ENCODE measurements around the gene TSNAX. TPM values are rescaled to one million over a fixed set of nuclear protein-coding genes. Genes with fewer than 3 reads are reported as not detected.
A peak's percentile ranks its signal among the peaks of the same experiment; 100 is the strongest.

The TSNAX gene
- total RNA-seq, 1 donor from 2014 or later, result 27.7 TPM

DNA sequence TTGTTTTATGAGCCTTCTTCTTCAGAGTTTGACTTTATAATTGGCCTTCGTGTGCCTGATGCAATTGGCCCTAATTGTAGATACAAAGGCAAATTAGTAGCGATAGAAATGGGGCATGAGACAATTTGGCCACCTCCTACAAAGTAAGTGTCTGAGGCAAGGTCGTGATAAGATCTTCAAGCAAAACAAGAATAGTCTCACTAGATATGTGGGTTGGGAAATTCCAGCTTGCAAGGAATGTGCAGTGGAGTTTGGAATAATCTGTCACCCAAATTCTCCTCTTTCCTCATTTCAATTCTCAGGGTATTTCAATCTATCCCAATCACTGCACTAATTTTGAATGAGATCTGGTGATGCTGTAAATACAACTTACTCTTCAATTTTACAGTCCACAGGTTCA is 11.4 kb upstream of the TSNAX start:
- H3K27ac ChIP-seq (ENCODE audit: low read depth, low read length), result no peak overlapping the region
- H3K36me3 ChIP-seq (ENCODE audit: control insufficient read depth in 3 of 3, insufficient read depth in 3 of 3, low read length in 3 of 3), result no peaks in the 10 kb centered on the region
- no peak overlapping the region for H3K4me3 ChIP-seq (ENCODE audit: low read length in 3 of 3)
- no peaks in the 10 kb centered on the region for H3K27me3 ChIP-seq (ENCODE audit: control insufficient read depth in 3 of 3, insufficient read depth in 3 of 3, low read length in 3 of 3)
- no peaks in the 10 kb centered on the region for H3K9me3 ChIP-seq (ENCODE audit: control insufficient read depth in 3 of 3, low read length in 3 of 3)
- no peaks in the 10 kb centered on the region for H3K4me1 ChIP-seq (ENCODE audit: control insufficient read depth in 3 of 3, insufficient read depth in 3 of 3, low read length in 3 of 3)
- H3K9ac ChIP-seq (ENCODE audit: low read depth in 1 of 3, low read length in 3 of 3), result no peak overlapping the region

DNA sequence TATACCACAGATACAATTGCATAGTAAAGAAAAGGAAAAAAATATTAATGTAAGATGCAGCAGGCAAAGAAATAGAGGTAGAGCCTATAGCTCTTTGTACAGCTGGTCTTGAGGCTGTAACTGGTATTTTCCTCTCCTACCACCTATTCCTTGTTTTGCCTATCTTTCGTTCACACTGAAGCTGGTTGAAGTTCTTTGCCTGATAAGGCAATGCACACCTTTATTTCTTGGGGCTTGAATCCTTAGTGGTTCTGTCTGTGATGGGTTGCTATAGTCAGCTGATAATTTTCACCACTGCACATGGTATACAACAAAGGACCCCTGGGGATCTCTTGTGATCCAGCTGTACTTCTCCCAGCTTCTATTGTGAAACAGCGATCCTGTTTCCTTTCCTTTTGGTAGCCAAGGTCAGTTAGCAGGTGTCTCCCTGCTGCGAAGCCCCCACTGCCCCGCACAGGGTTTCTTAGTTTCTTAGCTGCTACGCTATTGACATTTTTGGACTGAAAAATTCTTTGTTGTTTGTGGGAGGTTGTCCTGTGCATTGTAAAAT is 9.9 kb upstream of the TSNAX start:
- H3K4me3 ChIP-seq (ENCODE audit: low read length in 3 of 3), result no peak overlapping the region
- no peak overlapping the region for H3K9ac ChIP-seq (ENCODE audit: low read depth in 1 of 3, low read length in 3 of 3)
- H3K4me1 ChIP-seq (ENCODE audit: control insufficient read depth in 3 of 3, insufficient read depth in 3 of 3, low read length in 3 of 3), result no peaks in the 10 kb centered on the region
- H3K27me3 ChIP-seq (ENCODE audit: control insufficient read depth in 3 of 3, insufficient read depth in 3 of 3, low read length in 3 of 3), result no peaks in the 10 kb centered on the region
- H3K36me3 ChIP-seq (ENCODE audit: control insufficient read depth in 3 of 3, insufficient read depth in 3 of 3, low read length in 3 of 3), result no peaks in the 10 kb centered on the region
- no peaks in the 10 kb centered on the region for H3K9me3 ChIP-seq (ENCODE audit: control insufficient read depth in 3 of 3, low read length in 3 of 3)
- H3K27ac ChIP-seq (ENCODE audit: low read depth, low read length), result no peak overlapping the region

- Histone ChIP-seq H3K4me3 (ENCODE audit: low read length in 3 of 3) (no peak overlapping the region), H3K4me1 (ENCODE audit: control insufficient read depth in 3 of 3, insufficient read depth in 3 of 3, low read length in 3 of 3) (no peaks in the 10 kb centered on the region), H3K36me3 (ENCODE audit: control insufficient read depth in 3 of 3, insufficient read depth in 3 of 3, low read length in 3 of 3) (no peaks in the 10 kb centered on the region), H3K27ac (ENCODE audit: low read depth, low read length) (no peak overlapping the region), H3K9me3 (ENCODE audit: control insufficient read depth in 3 of 3, low read length in 3 of 3) (no peaks in the 10 kb centered on the region), H3K27me3 (ENCODE audit: control insufficient read depth in 3 of 3, insufficient read depth in 3 of 3, low read length in 3 of 3) (no peaks in the 10 kb centered on the region), H3K9ac (ENCODE audit: low read depth in 1 of 3, low read length in 3 of 3) (no peak overlapping the region)
These were observed 9.3 kb upstream of the TSNAX start for GRCh38 chr1:231519166-231519565.

GRCh38 chr1:231522038-231522437 is 6.4 kb upstream of the TSNAX start:
- H3K27ac ChIP-seq (ENCODE audit: low read depth, low read length), result no peak overlapping the region
- H3K4me3 ChIP-seq (ENCODE audit: low read length in 3 of 3), result no peak overlapping the region
- no peaks in the 10 kb centered on the region for H3K4me1 ChIP-seq (ENCODE audit: control insufficient read depth in 3 of 3, insufficient read depth in 3 of 3, low read length in 3 of 3)
- no peaks in the 10 kb centered on the region for H3K27me3 ChIP-seq (ENCODE audit: control insufficient read depth in 3 of 3, insufficient read depth in 3 of 3, low read length in 3 of 3)
- no peak overlapping the region for H3K9ac ChIP-seq (ENCODE audit: low read depth in 1 of 3, low read length in 3 of 3)
- H3K36me3 ChIP-seq (ENCODE audit: control insufficient read depth in 3 of 3, insufficient read depth in 3 of 3, low read length in 3 of 3), result no peaks in the 10 kb centered on the region
- H3K9me3 ChIP-seq (ENCODE audit: control insufficient read depth in 3 of 3, low read length in 3 of 3), result no peaks in the 10 kb centered on the region

DNA sequence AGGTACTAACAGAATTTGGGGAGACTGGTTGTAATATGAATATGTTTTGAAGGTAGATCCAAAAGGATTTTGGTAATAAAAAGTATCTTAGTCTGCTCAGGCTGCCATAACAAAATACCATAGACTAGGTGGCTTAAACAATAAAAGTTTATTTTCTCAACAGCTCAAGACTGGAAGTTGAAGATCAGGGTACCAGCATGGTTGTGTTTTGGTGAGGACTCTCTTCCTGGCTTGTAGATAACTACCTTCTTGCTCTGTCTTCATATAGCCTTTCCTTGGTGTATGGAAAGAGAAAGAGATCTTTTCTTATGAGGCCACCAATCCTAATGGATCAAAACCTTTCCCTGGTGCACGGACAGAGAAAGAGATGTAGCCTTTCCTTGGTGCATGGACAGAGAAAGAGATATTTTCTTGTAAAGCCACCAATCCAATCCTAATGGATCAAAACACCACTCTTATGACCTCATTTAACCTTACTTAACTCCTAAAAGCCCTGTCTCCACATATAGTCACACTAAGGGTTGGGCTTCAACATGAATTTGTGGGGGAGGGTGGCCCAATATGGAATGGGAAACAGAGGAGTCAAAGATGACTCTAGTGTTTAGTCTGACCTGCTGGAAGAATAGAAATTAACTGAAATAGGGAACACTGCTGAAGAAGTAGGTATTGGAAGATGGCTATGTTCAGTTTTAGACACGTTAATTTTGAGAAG is 5.4 kb upstream of the TSNAX start:
- no peak overlapping the region for H3K9ac ChIP-seq (ENCODE audit: low read depth in 1 of 3, low read length in 3 of 3)
- H3K27me3 ChIP-seq (ENCODE audit: control insufficient read depth in 3 of 3, insufficient read depth in 3 of 3, low read length in 3 of 3), result no peaks in the 10 kb centered on the region
- H3K9me3 ChIP-seq (ENCODE audit: control insufficient read depth in 3 of 3, low read length in 3 of 3), result no peaks in the 10 kb centered on the region
- no peak overlapping the region for H3K4me3 ChIP-seq (ENCODE audit: low read length in 3 of 3)
- no peak overlapping the region for H3K27ac ChIP-seq (ENCODE audit: low read depth, low read length)
- no peaks in the 10 kb centered on the region for H3K36me3 ChIP-seq (ENCODE audit: control insufficient read depth in 3 of 3, insufficient read depth in 3 of 3, low read length in 3 of 3)
- H3K4me1 ChIP-seq (ENCODE audit: control insufficient read depth in 3 of 3, insufficient read depth in 3 of 3, low read length in 3 of 3), result peaks cover 6 to 8% (median 7%) of the 10 kb centered on the region in 3 donors

GRCh38 chr1:231523816-231524215 is 4.7 kb upstream of the TSNAX start:
- no peaks in the 10 kb centered on the region for H3K36me3 ChIP-seq (ENCODE audit: control insufficient read depth in 3 of 3, insufficient read depth in 3 of 3, low read length in 3 of 3)
- peaks cover 6 to 8% (median 7%) of the 10 kb centered on the region in 3 donors for H3K4me1 ChIP-seq (ENCODE audit: control insufficient read depth in 3 of 3, insufficient read depth in 3 of 3, low read length in 3 of 3)
- no peaks in the 10 kb centered on the region for H3K27me3 ChIP-seq (ENCODE audit: control insufficient read depth in 3 of 3, insufficient read depth in 3 of 3, low read length in 3 of 3)
- H3K4me3 ChIP-seq (ENCODE audit: low read length in 3 of 3), result no peak overlapping the region
- no peak overlapping the region for H3K9ac ChIP-seq (ENCODE audit: low read depth in 1 of 3, low read length in 3 of 3)
- no peaks in the 10 kb centered on the region for H3K9me3 ChIP-seq (ENCODE audit: control insufficient read depth in 3 of 3, low read length in 3 of 3)
- no peak overlapping the region for H3K27ac ChIP-seq (ENCODE audit: low read depth, low read length)

- Histone ChIP-seq H3K4me3 (ENCODE audit: low read length in 3 of 3) (no peak overlapping the region), H3K27ac (ENCODE audit: low read depth, low read length) (no peak overlapping the region), H3K4me1 (ENCODE audit: control insufficient read depth in 3 of 3, insufficient read depth in 3 of 3, low read length in 3 of 3) (peaks cover 18 to 23% (median 22%) of the 10 kb centered on the region in 3 donors), H3K9ac (ENCODE audit: low read depth in 1 of 3, low read length in 3 of 3) (no peak overlapping the region), H3K27me3 (ENCODE audit: control insufficient read depth in 3 of 3, insufficient read depth in 3 of 3, low read length in 3 of 3) (no peaks in the 10 kb centered on the region), H3K9me3 (ENCODE audit: control insufficient read depth in 3 of 3, low read length in 3 of 3) (no peaks in the 10 kb centered on the region), H3K36me3 (ENCODE audit: control insufficient read depth in 3 of 3, insufficient read depth in 3 of 3, low read length in 3 of 3) (peaks cover 0 to 12% (median 0%) of the 10 kb centered on the region in 3 donors)
These were observed 1.9 kb upstream of the TSNAX start for GRCh38 chr1:231526536-231526935.

DNA sequence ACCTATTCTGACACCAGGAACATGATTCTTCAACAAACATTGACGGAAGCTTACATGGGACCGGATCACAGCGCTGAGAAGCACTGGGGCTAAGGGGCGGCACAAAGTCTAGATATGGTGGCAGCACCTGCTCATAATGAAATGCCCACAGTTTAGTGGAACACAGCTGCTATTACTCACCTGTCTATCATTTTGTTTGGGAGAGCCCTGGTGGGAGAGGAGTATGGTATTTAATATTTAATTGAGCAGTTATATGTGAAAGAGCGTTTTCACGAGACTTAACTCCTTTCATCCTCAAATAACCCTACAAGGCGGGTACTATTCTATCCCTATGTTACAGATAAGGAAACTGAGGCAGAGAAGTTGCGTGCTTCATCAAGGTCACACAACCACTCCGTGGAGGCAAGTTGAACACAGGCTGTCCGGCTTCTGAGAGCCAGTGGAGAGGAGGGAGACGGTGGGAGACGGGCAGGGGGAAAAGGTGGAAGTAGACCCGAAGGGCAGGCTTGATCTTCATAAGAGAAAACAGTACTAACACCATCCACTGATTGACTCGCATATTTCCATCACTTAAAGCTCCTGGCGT is 790 bp upstream of the TSNAX start:
- H3K9me3 ChIP-seq (ENCODE audit: control insufficient read depth in 3 of 3, low read length in 3 of 3), result no peaks in the 10 kb centered on the region
- peak overlapping the region; percentile 80 to 99 (median 99) for H3K9ac ChIP-seq (ENCODE audit: low read depth in 1 of 3, low read length in 3 of 3)
- H3K27ac ChIP-seq (ENCODE audit: low read depth, low read length), result peak overlapping the region; percentile 88
- no peaks in the 10 kb centered on the region for H3K27me3 ChIP-seq (ENCODE audit: control insufficient read depth in 3 of 3, insufficient read depth in 3 of 3, low read length in 3 of 3)
- peaks cover 0 to 17% (median 0%) of the 10 kb centered on the region in 3 donors for H3K36me3 ChIP-seq (ENCODE audit: control insufficient read depth in 3 of 3, insufficient read depth in 3 of 3, low read length in 3 of 3)
- peak overlapping the region; percentile 84 to 99 (median 90) for H3K4me3 ChIP-seq (ENCODE audit: low read length in 3 of 3)
- peaks cover 24 to 30% (median 26%) of the 10 kb centered on the region in 3 donors for H3K4me1 ChIP-seq (ENCODE audit: control insufficient read depth in 3 of 3, insufficient read depth in 3 of 3, low read length in 3 of 3)

DNA sequence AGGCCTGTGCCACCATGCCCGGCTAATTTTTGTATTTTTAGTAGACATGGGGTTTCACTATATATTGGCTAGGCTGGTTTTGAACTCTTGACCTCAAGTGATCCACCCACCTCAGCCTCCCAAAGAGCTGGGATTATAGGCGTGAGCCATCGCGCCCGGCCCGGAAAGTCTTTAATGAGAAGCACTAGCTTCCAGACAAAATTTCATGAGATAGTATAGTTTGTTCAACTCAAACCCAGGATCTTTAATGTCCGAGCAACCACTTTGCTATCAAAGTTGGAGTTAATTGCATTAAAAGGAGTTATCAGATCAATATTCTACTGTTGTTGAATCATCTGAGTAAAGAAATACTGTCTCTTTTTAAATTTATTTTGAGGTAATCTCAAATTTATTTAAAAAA is 4.8 kb downstream of the TSNAX start:
- Histone ChIP-seq H3K4me1 (ENCODE audit: control insufficient read depth in 3 of 3, insufficient read depth in 3 of 3, low read length in 3 of 3) (peaks cover 24 to 42% (median 37%) of the 10 kb centered on the region in 3 donors), H3K4me3 (ENCODE audit: low read length in 3 of 3) (no peak overlapping the region), H3K9me3 (ENCODE audit: control insufficient read depth in 3 of 3, low read length in 3 of 3) (no peaks in the 10 kb centered on the region), H3K27me3 (ENCODE audit: control insufficient read depth in 3 of 3, insufficient read depth in 3 of 3, low read length in 3 of 3) (no peaks in the 10 kb centered on the region), H3K27ac (ENCODE audit: low read depth, low read length) (no peak overlapping the region), H3K9ac (ENCODE audit: low read depth in 1 of 3, low read length in 3 of 3) (no peak overlapping the region), H3K36me3 (ENCODE audit: control insufficient read depth in 3 of 3, insufficient read depth in 3 of 3, low read length in 3 of 3) (peaks cover 2 to 22% (median 6%) of the 10 kb centered on the region in 3 donors)

DNA sequence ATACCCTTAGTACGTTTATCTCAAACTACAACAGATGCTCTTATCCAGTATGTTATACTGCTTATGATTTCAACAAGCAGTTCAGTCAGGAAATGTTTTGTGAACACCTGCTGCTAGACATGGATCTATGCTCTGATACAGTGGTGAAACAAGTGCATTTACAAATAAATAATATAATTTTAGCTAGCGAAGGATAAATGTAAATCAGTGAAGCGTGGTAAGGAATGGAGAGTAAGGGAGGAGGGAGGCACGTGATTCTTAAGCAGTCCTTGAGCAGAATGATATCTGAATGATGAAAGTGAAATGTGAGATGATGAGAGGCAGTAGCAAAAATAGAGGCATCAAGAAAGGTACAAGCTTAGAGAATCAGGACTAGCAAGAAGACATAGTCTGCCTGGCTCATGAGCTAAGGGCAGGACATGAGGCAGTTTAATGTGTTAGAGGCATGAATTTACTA is 6.3 kb downstream of the TSNAX start:
- peaks cover 2 to 26% (median 9%) of the 10 kb centered on the region in 3 donors for H3K36me3 ChIP-seq (ENCODE audit: control insufficient read depth in 3 of 3, insufficient read depth in 3 of 3, low read length in 3 of 3)

More for the DNA sequence above, 6.3 kb downstream of the TSNAX start:
- H3K4me1 ChIP-seq (ENCODE audit: control insufficient read depth in 3 of 3, insufficient read depth in 3 of 3, low read length in 3 of 3), result peaks cover 21 to 35% (median 30%) of the 10 kb centered on the region in 3 donors
- no peaks in the 10 kb centered on the region for H3K9me3 ChIP-seq (ENCODE audit: control insufficient read depth in 3 of 3, low read length in 3 of 3)
- H3K27me3 ChIP-seq (ENCODE audit: control insufficient read depth in 3 of 3, insufficient read depth in 3 of 3, low read length in 3 of 3), result no peaks in the 10 kb centered on the region
- peak overlapping the region; percentile 67 for H3K27ac ChIP-seq (ENCODE audit: low read depth, low read length)
- H3K9ac ChIP-seq (ENCODE audit: low read depth in 1 of 3, low read length in 3 of 3), result peak overlapping the region; percentile 54 to 66 (median 64)
- H3K4me3 ChIP-seq (ENCODE audit: low read length in 3 of 3), result peak overlapping the region; percentile 15 to 34 (median 17)

All from skeletal muscle tissue (tissue), 4 donors.